Measurements from ENCODE around the gene ZNF410.

DNA sequence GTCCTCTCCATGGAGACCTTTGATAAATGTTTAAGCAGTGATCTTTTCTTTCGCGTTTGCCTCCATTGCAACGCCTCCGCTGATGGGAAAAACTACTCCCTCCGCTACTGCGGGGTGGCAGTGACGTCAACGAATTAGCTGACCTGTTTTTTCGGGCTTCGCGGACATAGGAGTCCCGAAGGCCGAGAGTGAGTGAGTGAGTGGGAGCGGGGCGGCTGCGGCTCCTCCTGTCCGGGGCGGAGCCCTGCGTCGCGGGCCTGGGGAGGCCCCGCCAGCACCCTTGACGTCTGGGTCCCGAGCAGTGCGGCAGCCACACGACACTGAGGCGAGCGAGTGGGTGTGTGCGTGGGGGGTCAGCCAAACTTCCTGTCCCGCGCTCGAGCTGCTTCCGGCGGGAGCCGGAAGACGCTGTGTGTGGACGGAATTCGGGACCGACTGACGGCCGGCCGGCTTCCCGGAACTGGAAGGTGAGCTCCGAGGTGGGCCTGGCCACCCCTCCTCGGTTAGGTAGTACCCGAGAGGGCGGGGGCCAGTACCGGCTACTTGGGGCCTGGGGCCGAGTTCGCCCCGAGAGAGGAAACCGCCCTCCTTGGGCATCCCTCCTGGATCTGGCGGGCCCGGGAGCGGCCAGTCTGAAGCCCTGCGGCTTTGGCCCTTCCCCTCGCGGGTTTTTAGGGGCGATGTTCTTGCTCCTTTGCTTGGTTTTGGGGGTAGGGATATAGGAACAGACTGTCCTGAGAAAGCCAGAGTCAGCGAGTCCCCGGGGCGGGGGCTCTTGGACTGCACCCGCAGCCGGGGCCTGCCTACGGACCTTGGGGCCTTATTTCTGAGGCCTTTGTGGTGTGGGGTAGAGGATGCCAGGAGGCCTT, at the start of gene ZNF410:
- TF ChIP-seq, protein P1, sequence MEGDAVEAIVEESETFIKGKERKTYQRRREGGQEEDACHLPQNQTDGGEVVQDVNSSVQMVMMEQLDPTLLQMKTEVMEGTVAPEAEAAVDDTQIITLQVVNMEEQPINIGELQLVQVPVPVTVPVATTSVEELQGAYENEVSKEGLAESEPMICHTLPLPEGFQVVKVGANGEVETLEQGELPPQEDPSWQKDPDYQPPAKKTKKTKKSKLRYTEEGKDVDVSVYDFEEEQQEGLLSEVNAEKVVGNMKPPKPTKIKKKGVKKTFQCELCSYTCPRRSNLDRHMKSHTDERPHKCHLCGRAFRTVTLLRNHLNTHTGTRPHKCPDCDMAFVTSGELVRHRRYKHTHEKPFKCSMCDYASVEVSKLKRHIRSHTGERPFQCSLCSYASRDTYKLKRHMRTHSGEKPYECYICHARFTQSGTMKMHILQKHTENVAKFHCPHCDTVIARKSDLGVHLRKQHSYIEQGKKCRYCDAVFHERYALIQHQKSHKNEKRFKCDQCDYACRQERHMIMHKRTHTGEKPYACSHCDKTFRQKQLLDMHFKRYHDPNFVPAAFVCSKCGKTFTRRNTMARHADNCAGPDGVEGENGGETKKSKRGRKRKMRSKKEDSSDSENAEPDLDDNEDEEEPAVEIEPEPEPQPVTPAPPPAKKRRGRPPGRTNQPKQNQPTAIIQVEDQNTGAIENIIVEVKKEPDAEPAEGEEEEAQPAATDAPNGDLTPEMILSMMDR (IDR thresholded peaks at IDR 0.05; ENCODE audit: low read depth, low read length), result no peak
- peak; percentile 53 for TF ChIP-seq POLR2A (IDR thresholded peaks at IDR 0.05; ENCODE audit: extremely low read depth, insufficient read length)
- no peak; the same call in 1 of the 2 replicates for TF ChIP-seq MYC (IDR thresholded peaks at IDR 0.05; ENCODE audit: low read depth, low read length)
- TF ChIP-seq, protein P2, sequence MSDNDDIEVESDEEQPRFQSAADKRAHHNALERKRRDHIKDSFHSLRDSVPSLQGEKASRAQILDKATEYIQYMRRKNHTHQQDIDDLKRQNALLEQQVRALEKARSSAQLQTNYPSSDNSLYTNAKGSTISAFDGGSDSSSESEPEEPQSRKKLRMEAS (IDR thresholded peaks at IDR 0.05; ENCODE audit: low read depth, low read length), result no peak

Measured in NB4 (cell line).